OCI-LY1 (cell line): Measurements from ENCODE around the gene USP6NL.

Experiments
- EZH2 ChIP-seq: fragments of 200-600 bp; sonication (generic), shearing (Covaris generic); IDR thresholded peaks from 2 replicates; pipeline ENCODE4 v1.8.0; 2017; ENCODE audit warnings: borderline replicate concordance, mixed run types, mild to moderate bottlenecking, antibody characterized with exemption, low read length, moderate library complexity, mixed read lengths
- TF ChIP-seq, protein P1 (sequence below): fragments of 200-600 bp; sonication (generic), shearing (Covaris generic); IDR thresholded peaks from 2 replicates; pipeline ENCODE4 v1.5.1; 2017; ENCODE audit warnings: mild to moderate bottlenecking, antibody characterized with exemption, low read length, moderate library complexity, mixed read lengths

DNA sequence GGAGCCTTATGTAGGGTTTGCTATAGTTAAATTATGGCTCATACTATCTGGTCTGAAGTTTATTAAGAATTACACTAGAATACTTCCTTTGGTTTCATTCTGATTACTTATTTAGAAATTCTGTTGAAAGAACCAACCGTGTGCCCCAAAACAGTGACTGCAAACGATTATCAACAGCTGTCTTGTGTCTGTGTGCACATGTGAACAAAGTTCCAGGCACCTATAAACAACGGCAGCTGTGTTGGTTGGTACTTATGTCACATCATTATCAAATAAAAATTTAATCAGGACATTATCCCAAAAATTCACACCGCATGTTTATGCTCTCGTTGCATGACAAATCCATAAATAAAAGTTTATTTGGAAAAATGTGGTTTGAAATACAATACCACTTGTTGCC is 80.6 kb downstream of the USP6NL start:
- TF ChIP-seq, protein P1, sequence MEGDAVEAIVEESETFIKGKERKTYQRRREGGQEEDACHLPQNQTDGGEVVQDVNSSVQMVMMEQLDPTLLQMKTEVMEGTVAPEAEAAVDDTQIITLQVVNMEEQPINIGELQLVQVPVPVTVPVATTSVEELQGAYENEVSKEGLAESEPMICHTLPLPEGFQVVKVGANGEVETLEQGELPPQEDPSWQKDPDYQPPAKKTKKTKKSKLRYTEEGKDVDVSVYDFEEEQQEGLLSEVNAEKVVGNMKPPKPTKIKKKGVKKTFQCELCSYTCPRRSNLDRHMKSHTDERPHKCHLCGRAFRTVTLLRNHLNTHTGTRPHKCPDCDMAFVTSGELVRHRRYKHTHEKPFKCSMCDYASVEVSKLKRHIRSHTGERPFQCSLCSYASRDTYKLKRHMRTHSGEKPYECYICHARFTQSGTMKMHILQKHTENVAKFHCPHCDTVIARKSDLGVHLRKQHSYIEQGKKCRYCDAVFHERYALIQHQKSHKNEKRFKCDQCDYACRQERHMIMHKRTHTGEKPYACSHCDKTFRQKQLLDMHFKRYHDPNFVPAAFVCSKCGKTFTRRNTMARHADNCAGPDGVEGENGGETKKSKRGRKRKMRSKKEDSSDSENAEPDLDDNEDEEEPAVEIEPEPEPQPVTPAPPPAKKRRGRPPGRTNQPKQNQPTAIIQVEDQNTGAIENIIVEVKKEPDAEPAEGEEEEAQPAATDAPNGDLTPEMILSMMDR = no peak
- TF ChIP-seq EZH2 = no peak
